Tibial artery (tissue), 4 donors: Measurements from ENCODE around the gene ARRB1.

ENCODE experiments used
- DNase-seq, 2 donors: peaks; one replicate each; pipeline ENCODE4 v3.0.0-alpha.2; 2019
- H3K27ac ChIP-seq, 2 donors: fragments of 200-600 bp; sonication (generic) in 1 of 2; 1 replicate in 1 of 2; 2 replicates in 1 of 2; pipeline ENCODE4 v1.5.1; 2018 to 2019; ENCODE audit warnings: mild to moderate bottlenecking in 1 of 2
- H3K27me3 ChIP-seq, 2 donors: fragments of 200-600 bp; sonication (generic) in 1 of 2; one replicate each; pipeline versions ENCODE4 v1.5.1 to v1.6.0; 2016 to 2019
- H3K36me3 ChIP-seq, 3 donors: fragments of 200-600 bp; sonication (generic) in 2 of 3; one replicate each; pipeline ENCODE4 v1.5.1; 2016 to 2019; ENCODE audit warnings: mild to moderate bottlenecking in 2 of 3
- H3K4me1 ChIP-seq, 4 donors: fragments of 200-600 bp; sonication (generic) in 2 of 4; 1 replicate in 3 of 4; 2 replicates in 1 of 4; pipeline ENCODE4 v1.5.1; 2016 to 2019
- H3K4me3 ChIP-seq, 2 donors: fragments of 200-600 bp; sonication (generic) in 1 of 2; 1 replicate in 1 of 2; 2 replicates in 1 of 2; pipeline ENCODE4 v1.5.1; 2018 to 2019; ENCODE audit warnings: mild to moderate bottlenecking in 2 of 2
- H3K9me3 ChIP-seq, 3 donors: fragments of 200-600 bp; sonication (generic) in 1 of 3; one replicate each; pipeline ENCODE4 v1.5.1; 2016 to 2019
- intact Hi-C: fragments of 100-400 bp; cut with DNase I; formaldehyde crosslinking; loops from one replicate; pipeline ENCODE4 v1.15.0; 2023; ENCODE audit warnings: low total_unique reads
- TF ChIP-seq, protein P1 (sequence below), 2 experiments: fragments of 200-600 bp in 1 of 2; fragments of 450-650 bp in 1 of 2; IDR thresholded peaks; one replicate each; pipeline ENCODE4 v1.5.1; 2017 to 2019; ENCODE audit warnings: antibody characterized with exemption in 2 of 2, mild to moderate bottlenecking in 1 of 2, moderate library complexity in 1 of 2

ARRB1 gene

DNA sequence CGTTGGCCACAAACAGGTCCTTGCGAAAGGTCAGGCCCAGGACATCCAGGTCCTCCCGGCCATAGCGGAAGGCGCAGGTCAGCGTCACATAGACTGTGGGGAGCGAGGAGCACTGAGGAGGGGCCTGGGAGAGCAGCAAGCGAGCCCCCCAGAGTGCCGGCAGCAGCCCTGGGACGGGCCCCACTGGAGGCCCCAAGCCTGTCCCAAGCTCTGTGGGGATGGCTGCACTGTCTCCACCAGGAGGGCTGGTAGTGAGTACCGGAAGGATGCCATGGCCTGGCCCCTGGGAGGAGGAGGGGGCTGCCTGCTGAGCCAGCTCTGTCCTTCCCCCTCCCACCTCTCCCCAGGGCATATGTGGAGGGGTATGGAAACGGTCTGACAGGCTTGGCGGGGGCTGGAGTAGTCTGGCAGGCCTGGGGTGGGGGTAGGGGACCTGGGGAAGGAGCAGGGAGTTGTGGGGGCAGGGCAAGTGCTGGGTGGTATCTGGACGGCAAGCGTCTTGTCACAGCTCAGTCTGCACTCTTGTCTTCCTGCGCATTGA is 68.0 kb downstream of the ARRB1 start:
- H3K27ac ChIP-seq, result no peak overlapping the region
- H3K4me1 ChIP-seq, result peaks cover 0 to 4% (median 0%) of the 10 kb centered on the region in 4 donors
- intact Hi-C loops, result loop anchor here (10.0 kb wide), 1 partner anchor 241 kb away; the partner anchor contains the start of gene GDPD5
- no peak overlapping the region for H3K4me3 ChIP-seq
- no peaks in the 10 kb centered on the region for H3K27me3 ChIP-seq
- H3K9me3 ChIP-seq, result no peaks in the 10 kb centered on the region
- TF ChIP-seq, protein P1, sequence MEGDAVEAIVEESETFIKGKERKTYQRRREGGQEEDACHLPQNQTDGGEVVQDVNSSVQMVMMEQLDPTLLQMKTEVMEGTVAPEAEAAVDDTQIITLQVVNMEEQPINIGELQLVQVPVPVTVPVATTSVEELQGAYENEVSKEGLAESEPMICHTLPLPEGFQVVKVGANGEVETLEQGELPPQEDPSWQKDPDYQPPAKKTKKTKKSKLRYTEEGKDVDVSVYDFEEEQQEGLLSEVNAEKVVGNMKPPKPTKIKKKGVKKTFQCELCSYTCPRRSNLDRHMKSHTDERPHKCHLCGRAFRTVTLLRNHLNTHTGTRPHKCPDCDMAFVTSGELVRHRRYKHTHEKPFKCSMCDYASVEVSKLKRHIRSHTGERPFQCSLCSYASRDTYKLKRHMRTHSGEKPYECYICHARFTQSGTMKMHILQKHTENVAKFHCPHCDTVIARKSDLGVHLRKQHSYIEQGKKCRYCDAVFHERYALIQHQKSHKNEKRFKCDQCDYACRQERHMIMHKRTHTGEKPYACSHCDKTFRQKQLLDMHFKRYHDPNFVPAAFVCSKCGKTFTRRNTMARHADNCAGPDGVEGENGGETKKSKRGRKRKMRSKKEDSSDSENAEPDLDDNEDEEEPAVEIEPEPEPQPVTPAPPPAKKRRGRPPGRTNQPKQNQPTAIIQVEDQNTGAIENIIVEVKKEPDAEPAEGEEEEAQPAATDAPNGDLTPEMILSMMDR (IDR thresholded peaks at IDR 0.05), result no peak
- no peak for DNase-seq
- peaks cover 0 to 69% (median 23%) of the 10 kb centered on the region in 3 donors for H3K36me3 ChIP-seq

DNA sequence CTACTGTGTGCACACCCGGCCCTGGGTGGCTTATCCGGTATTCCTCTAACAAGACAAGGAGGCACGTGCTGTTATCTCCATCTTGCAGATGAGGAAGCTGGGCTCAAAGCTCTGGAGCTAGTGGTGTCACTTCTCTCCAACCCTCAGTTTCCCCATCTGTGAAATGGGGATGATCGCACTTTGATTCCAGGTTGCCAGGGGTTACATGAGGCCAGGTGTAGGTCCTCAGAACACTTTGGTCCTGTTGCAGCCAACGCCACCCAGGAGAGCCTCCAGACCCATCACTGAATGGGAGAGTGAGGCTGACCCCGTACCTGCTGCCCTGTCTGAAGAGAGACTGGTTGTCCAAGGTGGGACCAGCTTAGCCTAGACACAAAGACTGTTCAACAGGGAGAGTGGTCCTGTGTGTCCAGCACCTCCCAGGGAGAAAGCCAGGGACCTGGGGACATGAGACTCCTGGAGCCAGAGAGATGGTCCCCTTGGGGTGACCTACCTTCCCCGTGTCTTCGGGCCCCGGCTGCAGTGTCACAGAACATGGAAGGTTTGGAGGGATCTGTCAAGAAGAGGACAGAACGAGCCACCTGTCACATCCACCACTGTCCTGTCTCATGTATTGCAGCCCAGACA is 69.9 kb downstream of the ARRB1 start:
- DNase-seq, result no peak
- TF ChIP-seq, protein P1 (IDR thresholded peaks at IDR 0.05), result no peak
- Histone ChIP-seq H3K4me3 (no peak overlapping the region), H3K27me3 (no peaks in the 10 kb centered on the region), H3K9me3 (no peaks in the 10 kb centered on the region), H3K27ac (no peak overlapping the region), H3K4me1 (peaks cover 0 to 4% (median 0%) of the 10 kb centered on the region in 4 donors), H3K36me3 (peaks cover 0 to 80% (median 42%) of the 10 kb centered on the region in 3 donors)
- intact Hi-C loops, result loop anchor here (10.0 kb wide), 1 partner anchor 243 kb away; the partner anchor contains the start of gene GDPD5

DNA sequence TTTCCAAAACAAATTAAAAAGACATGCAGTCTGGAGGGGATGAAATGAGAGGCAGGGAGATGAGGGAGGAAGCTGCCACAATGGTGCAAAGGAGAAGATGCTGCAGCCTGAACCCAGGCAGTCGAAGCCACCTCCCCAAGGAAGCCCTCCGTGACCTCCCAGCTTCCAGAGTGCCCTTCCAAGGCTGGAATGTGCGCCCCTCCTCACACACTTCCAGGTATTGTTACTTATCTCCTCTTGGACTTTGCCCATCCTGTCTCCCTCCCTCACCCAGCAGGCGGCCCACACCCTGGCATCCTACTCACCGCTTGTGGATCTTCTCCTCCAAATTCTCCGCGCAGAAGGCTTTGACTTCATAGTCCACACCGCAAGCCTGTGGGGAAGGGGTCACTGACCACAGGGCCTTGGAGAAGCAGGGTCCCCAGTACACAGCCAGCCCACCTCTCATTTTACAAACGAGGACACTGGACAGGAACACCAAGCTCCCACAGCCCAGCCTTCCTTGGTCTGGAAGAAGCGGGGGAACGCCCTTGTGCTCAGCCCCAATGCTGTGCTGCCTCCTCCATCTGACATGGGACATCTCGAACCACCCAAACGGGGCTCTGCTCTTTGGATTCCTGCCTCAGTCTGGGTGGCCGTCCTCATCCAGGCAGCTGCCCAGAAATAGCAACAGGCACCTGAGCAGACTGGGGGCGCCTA is 70.5 kb downstream of the ARRB1 start:
- no peak for DNase-seq
- Histone ChIP-seq H3K9me3 (no peaks in the 10 kb centered on the region), H3K4me1 (peaks cover 0 to 4% (median 0%) of the 10 kb centered on the region in 4 donors), H3K36me3 (peaks cover 0 to 85% (median 43%) of the 10 kb centered on the region in 3 donors), H3K27me3 (no peaks in the 10 kb centered on the region), H3K27ac (no peak overlapping the region), H3K4me3 (no peak overlapping the region)
- TF ChIP-seq, protein P1 (IDR thresholded peaks at IDR 0.05), result no peak
- intact Hi-C loops, result loop anchor here (1.0 to 10.0 kb wide), 2 partner anchors 103 to 244 kb away; partner anchors contain the start of gene GDPD5

DNA sequence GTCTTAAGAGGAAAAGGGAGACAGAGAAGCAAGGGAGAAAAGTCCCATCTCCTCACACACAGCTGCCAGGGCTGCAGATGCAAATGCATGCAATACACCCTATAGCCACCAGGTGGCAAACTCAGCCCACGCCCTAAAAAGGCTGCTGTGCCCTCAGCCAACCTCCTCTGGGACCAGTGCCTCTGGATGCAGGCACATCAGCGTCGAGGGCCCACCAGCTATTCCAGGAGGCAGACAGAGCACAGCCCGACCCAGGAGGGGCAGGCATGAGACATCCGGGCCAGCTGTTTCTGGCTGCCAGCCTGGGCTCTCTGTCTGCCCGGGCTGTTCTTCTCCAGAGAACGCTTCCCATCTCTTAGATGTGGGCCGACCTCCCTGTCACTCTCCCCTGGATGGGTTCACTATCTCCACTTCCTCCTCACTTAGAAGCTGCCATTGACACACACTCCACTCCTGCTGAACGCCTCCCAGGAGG is 71.2 kb downstream of the ARRB1 start:
- H3K4me3 ChIP-seq, result no peak overlapping the region
- intact Hi-C loops, result loop anchor here (1.0 to 10.0 kb wide), 2 partner anchors 104 to 245 kb away; partner anchors contain the start of gene GDPD5
- no peaks in the 10 kb centered on the region for H3K9me3 ChIP-seq
- DNase-seq, result peak; percentile 71 to 84
- peaks cover 0 to 79% (median 43%) of the 10 kb centered on the region in 3 donors for H3K36me3 ChIP-seq
- H3K27me3 ChIP-seq, result no peaks in the 10 kb centered on the region
- H3K27ac ChIP-seq, result no peak overlapping the region
- H3K4me1 ChIP-seq, result peaks cover 0 to 4% (median 0%) of the 10 kb centered on the region in 4 donors
- TF ChIP-seq, protein P1 (IDR thresholded peaks at IDR 0.05), result peak; percentile 90 to 96

DNA sequence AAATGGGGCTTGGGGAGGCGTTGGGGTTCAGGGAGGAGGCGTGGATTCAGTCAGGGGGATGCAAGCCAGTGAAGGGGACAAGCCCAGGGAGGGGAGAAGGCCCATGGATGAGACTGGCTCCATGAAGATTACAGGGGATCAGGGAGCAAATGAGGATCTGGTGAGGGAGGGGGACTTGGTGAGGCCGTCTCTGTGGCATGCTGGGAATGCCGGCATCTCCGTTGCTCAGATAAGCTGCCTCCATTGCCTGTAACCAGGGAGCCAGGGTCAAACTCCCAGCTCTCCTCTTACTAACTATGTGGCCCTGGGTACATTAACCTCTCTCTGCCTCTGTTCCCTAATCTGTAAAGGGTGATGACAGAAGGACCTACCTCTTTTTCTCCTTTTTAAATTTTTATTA is 72.2 kb downstream of the ARRB1 start:
- Histone ChIP-seq H3K36me3 (peaks cover 0 to 71% (median 40%) of the 10 kb centered on the region in 3 donors), H3K4me3 (no peak overlapping the region), H3K27ac (no peak overlapping the region), H3K4me1 (peaks cover 0 to 4% (median 0%) of the 10 kb centered on the region in 4 donors), H3K27me3 (no peaks in the 10 kb centered on the region), H3K9me3 (no peaks in the 10 kb centered on the region)
- intact Hi-C loops, result no loop called here
- DNase-seq, result peak in 1 of 2 donors; percentile 42
- TF ChIP-seq, protein P1 (IDR thresholded peaks at IDR 0.05), result no peak
